GM12891 (cell line): Measurements from ENCODE around the gene AHCYL2.
A peak's percentile ranks its signal among the peaks of the same experiment; 100 is the strongest.
"Not testable (repeated sequence)": the region's sequence is repeated elsewhere in the genome, so short reads cannot be mapped to it uniquely, and the experiment has no call there.

Source experiments
- DNase-seq: peaks from one replicate; pipeline ENCODE4 v3.0.0; 2011; ENCODE audit warnings: low spot score; ENCODE audit not compliant: insufficient read length
- FAIRE-seq: peaks from 2 replicates; lab custom pipeline; 2011; peaks lifted over from hg19 to GRCh38; lab: Jason Lieb, UNC
- PAX5 ChIP-seq: IDR thresholded peaks from 2 replicates; pipeline ENCODE4 v1.6.1; 2011; ENCODE audit warnings: low read length, moderate library complexity, mild to moderate bottlenecking; ENCODE audit not compliant: insufficient read depth, severe bottlenecking
- POLR2A ChIP-seq: IDR thresholded peaks from 2 replicates; pipeline ENCODE4 v1.6.1; 2011; ENCODE audit warnings: low read depth, low read length, control low read depth
- POLR2AphosphoS5 ChIP-seq: IDR thresholded peaks from 2 replicates; pipeline ENCODE4 v1.6.1; 2011; ENCODE audit warnings: low read depth, low read length, control low read depth
- POU2F2 ChIP-seq: IDR thresholded peaks from 2 replicates; pipeline ENCODE4 v1.6.1; 2011; ENCODE audit warnings: low read depth, mild to moderate bottlenecking, control low read depth, low read length, moderate library complexity
- SPI1 ChIP-seq: IDR thresholded peaks from 2 replicates; pipeline ENCODE4 v1.6.1; 2011; ENCODE audit warnings: low read depth, low read length, control low read depth
- TAF1 ChIP-seq: IDR thresholded peaks from 2 replicates; pipeline ENCODE4 v1.6.1; 2011; ENCODE audit warnings: low read depth, low read length, control low read depth

AHCYL2 gene

DNA sequence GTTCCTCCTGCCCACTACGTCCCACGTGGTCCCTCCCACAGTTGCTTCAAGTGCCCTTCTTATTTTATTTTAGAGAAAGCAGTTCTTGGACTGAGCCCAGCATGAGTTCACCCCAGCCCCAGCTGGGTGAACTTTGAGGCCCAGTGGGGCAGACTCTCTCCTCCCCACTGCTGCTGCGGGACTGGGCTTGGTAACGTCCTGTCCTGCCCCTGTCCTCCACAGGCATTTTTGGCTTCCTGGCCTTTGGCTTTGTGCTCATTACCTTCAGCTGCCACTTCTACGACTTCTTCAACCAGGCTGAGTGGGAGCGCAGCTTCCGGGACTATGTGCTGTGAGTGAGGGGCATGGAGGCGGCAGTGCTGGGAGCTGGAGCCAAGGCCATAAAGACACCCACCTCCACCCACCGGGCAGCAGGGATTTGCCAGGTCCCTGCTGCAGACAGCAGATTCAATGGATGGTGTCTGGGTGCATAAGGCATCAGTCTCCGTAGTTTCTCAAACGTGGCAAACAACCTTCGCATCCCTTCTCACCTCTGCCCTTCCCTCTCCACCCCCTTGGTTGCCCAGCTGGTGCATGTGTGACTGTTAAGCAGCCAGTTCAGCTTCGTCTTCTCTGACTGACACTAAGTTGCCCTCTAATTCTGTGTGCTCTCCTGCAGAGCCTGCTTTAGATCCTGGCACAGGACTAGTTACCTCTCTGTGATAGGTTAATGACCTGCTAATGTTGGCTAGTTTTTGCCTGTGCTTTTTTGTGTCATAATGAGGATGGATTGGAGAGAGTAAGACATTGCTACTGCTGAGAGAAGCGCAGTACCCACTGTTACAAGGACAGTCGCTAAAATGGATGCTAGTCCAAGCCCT lies 15.5 kb upstream of the AHCYL2 start:
- DNase-seq (no peak), FAIRE-seq (peak; percentile 43)
- TF ChIP-seq POLR2AphosphoS5 (no peak), PAX5 (no peak), TAF1 (no peak), SPI1 (no peak), POU2F2 (no peak)

DNA sequence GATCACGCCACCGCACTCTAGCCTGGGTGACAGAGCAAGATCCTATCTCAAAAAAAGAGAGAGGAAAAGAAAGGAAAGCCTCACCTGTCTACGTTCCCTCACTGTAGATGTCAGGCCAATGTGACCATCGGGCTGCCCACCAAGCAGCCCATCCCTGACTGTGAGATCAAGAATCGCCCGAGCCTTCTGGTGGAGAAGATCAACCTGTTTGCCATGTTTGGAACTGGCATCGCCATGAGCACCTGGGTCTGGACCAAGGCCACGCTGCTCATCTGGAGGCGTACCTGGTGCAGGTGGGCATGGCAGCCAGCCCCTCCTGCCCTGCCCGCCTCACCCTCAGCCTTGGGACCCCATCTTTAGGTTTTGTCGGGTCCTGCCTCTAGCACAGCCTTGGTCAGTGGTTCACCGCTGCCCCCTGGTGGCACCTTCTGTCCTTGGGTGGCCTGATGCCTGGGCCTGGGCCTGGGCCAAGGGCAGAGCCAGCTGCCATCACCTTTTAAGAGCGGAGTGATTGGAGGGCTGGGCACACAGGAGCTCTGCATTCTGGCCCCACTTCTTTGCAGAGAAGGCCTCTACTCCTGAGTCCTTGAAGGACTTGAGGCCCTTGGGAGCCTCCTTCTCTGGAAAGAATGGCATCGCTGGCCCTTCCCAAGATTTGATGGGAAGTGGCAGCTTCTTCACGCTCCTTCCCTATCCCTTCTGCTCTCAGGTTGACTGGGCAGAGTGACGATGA lies 14.4 kb upstream of the AHCYL2 start:
- FAIRE-seq (peak; percentile 93), DNase-seq (peak; percentile 92)
- TF ChIP-seq POU2F2: no peak
- TF ChIP-seq SPI1: no peak
- TF ChIP-seq POLR2A: no peak
- no peak for TF ChIP-seq PAX5
- TF ChIP-seq TAF1: no peak
- no peak for TF ChIP-seq POLR2AphosphoS5

DNA sequence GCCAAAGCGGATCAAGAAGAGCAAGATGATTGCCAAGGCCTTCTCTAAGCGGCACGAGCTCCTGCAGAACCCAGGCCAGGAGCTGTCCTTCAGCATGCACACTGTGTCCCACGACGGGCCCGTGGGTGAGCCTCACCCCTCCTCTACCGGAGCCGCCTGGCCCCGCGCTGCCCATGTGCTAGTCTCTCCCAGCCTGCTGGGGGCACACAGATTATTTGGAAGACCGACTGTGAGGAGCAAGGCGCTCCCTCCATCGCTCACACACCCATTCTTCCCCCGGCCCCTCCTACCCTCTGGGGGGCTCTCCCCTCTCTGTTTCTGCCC lies 13.9 kb upstream of the AHCYL2 start:
- FAIRE-seq: no peak
- TF ChIP-seq POLR2A: no peak
- no peak for TF ChIP-seq POU2F2
- TF ChIP-seq POLR2AphosphoS5: no peak
- TF ChIP-seq SPI1: no peak
- TF ChIP-seq TAF1: no peak
- TF ChIP-seq PAX5: no peak
- no peak for DNase-seq

DNA sequence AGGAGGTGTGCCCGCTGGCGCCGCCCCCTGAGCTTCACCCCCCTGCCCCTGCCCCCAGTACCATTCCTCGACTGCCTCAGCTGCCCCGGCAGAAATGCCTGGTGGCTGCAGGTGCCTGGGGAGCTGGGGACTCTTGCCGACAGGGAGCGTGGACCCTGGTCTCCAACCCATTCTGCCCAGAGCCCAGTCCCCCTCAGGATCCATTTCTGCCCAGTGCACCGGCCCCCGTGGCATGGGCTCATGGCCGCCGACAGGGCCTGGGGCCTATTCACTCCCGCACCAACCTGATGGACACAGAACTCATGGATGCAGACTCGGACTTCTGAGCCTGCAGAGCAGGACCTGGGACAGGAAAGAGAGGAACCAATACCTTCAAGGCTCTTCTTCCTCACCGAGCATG lies 12.7 kb upstream of the AHCYL2 start:
- FAIRE-seq (no peak), DNase-seq (no peak)

DNA sequence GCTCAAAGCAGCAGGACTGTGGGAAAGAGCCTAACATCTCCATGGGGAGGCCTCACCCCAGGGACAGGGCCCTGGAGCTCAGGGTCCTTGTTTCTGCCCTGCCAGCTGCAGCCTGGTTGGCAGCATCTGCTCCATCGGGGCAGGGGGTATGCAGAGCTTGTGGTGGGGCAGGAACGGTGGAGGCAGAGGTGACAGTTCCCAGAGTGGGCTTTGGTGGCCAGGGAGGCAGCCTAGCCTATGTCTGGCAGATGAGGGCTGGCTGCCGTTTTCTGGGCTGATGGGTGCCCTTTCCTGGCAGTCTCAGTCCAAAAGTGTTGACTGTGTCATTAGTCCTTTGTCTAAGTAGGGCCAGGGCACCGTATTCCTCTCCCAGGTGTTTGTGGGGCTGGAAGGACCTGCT lies 12.2 kb upstream of the AHCYL2 start:
- DNase-seq: no peak
- TF ChIP-seq POLR2A (no peak), PAX5 (no peak), POLR2AphosphoS5 (no peak), SPI1 (no peak), TAF1 (no peak)
- no peak for FAIRE-seq

More for the DNA sequence above, 12.7 kb upstream of the AHCYL2 start:
- TF ChIP-seq TAF1 (no peak), POLR2A (no peak)

DNA sequence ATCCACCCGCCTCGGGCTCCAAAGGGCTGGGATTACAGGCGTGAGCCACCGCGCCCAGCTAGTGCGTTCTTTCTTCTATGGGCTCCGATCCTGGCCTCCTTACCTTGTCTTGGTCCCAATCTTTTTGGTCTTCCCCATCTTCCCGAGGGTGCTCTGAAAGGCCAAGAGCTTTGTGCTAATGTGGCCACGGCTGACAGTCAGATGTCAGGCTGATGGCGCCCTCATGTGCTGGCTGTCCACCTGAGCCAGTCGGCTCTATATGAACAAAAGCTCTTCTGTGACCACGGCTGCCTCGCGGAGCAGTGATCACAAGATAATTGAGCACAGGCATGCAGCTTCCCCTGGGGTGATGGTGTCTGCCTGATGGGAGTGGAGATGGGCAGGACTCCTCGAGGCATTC lies 11.0 kb upstream of the AHCYL2 start:
- TF ChIP-seq TAF1 (no peak), SPI1 (no peak), POLR2A (no peak), POU2F2 (no peak), PAX5 (no peak)
- DNase-seq (no peak), FAIRE-seq (peak; percentile 56)

DNA sequence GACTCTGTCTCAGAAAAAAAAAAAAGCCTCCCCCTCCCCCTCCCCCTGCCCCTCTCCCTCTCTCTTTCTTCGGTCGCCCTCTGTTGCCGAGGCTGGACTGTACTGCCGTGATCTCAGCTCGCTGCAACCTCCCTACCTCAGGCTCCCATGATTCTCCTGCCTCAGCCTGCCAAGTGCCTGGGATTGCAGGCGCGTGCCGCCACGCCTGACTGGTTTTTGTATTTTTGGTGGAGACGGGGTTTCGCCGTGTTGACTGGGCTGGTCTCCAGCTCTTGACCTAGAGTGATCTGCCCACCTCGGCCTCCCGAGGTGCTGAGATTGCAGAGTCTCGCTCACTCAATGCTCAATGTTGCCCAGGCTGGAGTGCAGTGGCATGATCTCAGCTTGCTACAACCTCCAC lies 9.1 kb upstream of the AHCYL2 start:
- not testable (repeated sequence) for FAIRE-seq

DNA sequence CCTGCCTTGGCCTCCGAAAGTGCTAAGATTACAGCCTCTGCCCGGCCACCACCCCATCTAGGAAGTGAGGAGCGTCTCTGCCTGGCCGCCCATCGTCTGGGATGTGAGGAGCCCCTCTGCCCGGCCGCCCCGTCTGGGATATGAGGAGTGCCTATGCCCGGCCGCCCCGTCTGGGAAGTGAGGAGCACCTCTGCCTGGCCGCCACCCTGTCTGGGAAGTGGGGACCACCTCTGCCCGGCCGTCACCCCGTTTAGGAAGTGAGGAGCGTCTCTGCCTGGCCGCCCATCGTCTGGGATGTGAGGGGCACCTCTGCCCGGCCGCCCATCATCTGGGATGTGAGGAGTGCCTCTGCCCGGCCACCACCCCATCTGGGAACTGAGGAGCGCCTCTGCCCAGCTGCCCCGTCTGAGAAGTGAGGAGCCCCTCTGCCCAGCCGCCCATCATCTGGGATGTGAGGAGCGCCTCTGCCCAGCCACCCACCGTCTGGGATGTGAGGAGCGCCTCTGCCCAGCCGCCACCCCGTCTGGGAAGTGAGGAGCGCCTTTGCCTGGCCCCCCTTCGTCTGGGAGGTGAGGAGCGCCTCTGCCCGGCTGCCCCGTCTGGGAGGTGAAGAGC lies 8.6 kb upstream of the AHCYL2 start:
- FAIRE-seq, DNase-seq: not testable (repeated sequence)

More for the DNA sequence above, 9.1 kb upstream of the AHCYL2 start:
- not testable (repeated sequence) for DNase-seq

DNA sequence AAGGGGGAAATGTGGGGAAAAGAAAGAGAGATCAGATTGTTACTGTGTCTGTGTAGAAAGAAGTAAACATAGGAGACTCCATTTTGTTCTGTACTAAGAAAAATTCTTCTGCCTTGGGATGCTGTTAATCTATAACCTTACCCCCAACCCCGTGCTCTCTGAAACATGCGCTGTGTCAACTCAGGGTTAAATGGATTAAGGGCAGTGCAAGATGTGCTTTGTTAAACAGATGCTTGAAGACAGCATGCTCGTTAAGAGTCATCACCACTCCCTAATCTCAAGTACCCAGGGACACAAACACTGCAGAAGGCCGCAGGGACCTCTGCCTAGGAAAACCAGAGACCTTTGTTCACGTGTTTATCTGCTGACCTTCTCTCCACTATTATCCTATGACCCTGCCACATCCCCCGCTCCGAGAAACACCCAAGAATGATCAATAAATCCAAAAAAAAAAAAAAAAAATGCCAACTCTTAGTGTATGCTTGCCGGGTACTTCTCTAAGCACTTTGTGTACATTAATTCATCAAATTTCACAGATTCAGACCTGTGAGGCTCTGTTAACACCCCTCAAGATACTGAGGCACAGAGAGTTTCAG lies 7.9 kb upstream of the AHCYL2 start:
- not testable (repeated sequence) for FAIRE-seq, DNase-seq

DNA sequence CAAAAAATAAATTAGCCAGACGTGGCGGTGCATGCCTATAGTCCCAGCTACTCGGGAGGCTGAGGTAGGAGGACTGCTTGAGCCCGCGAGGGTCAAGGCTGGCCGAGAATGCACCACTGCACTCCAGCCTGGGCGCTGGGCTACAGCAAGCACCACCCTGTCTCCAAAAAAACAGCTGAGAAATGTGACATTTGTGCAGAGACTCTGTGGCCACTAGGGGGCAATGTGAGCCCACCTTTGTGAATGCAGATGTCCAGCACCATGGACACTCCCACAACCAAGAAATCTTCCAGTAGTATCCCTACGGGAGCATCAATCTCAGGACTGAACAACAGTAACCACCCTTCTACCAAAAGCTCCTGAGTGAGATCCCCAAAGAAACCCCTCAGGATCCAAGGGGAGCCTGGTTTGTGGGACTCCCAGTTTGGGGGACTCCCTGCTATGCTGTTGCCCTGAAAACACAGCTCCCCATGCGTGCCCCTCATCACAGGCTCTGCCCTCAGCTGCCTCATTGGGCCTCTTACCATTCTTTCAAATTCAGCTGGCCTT lies 6.2 kb upstream of the AHCYL2 start:
- TF ChIP-seq POLR2AphosphoS5 (no peak), POU2F2 (no peak), SPI1 (no peak), PAX5 (no peak), TAF1 (no peak), POLR2A (no peak)
- FAIRE-seq: peak; percentile 89
- no peak for DNase-seq

DNA sequence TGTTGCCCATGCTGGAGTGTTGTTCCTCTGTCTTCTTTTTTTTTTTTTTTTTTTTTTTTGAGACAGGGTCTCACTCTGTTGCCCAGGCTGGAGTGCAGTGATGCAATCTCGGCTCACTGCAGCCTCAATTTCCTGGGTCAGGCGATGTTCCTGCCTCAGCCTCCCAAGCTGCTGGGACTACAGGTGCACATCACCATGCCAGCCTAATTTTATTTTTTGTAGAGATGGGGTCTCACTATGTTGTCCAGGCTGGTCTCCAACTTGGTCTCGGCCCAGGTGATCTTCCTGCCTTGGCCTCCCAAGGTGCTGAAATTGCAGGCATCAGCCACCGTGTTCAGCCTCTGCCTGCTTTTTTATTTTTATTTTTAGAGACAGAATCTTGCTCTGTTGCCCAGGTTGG lies 5.7 kb upstream of the AHCYL2 start:
- DNase-seq, FAIRE-seq: not testable (repeated sequence)
